ENCODE results near the gene KRT14.
"Not testable (repeated sequence)": the region's sequence is repeated elsewhere in the genome, so short reads cannot be mapped to it uniquely, and the experiment has no call there.

The KRT14 gene

DNA sequence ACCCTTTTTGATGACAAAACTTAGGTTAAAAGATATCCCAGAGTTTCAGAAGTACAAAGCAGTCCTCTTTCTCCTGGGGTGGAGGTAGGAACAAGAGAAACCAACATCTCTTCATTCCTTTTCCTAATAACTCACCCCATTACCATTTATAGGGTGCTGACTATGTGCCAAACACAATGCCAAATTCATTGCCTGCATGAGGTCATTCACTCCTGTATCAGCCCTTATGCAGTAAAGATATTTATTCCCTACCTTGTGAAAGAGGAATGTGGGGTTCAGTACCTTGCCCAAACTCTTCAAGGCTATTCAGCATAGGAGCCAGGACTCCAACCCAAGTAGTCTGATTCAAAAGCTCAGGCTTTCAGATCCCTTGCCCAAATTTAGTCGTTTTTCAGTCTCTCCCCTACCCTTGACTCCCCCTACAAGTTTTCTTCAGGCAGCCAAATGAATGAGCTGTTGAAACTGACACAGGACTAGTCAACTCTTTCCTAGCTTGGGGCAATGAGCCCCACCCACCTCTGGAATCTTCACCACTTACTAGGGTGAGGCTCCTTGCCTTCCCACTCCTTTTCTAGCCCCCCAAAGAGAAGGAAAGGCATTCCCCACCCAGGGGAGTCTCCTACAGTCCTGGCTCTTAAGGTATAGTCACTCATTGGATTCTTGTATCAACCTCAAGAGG lies 5.9 kb downstream of the KRT14 start:
- no peak for TF ChIP-seq CTCF (conservative IDR thresholded peaks at IDR 0.05; ENCODE audit: low read length)
- DNase-seq (ENCODE audit: low read depth) = no peak
- no peak overlapping the region for H3K4me3 ChIP-seq (ENCODE audit: low read length)

GRCh38 chr17:41580244-41580575 lies 6.5 kb downstream of the KRT14 start:
- TF ChIP-seq CTCF (conservative IDR thresholded peaks at IDR 0.05; ENCODE audit: low read length) = no peak
- no peak overlapping the region for H3K4me3 ChIP-seq (ENCODE audit: low read length)
- no peak for DNase-seq (ENCODE audit: low read depth)

- peak; percentile 49 for DNase-seq (ENCODE audit: low read depth)
- TF ChIP-seq CTCF (conservative IDR thresholded peaks at IDR 0.05; ENCODE audit: low read length) = peak; percentile 73
- no peak overlapping the region for H3K4me3 ChIP-seq (ENCODE audit: low read length)
These were observed 7.0 kb downstream of the KRT14 start for GRCh38 chr17:41579484-41580243.

DNA sequence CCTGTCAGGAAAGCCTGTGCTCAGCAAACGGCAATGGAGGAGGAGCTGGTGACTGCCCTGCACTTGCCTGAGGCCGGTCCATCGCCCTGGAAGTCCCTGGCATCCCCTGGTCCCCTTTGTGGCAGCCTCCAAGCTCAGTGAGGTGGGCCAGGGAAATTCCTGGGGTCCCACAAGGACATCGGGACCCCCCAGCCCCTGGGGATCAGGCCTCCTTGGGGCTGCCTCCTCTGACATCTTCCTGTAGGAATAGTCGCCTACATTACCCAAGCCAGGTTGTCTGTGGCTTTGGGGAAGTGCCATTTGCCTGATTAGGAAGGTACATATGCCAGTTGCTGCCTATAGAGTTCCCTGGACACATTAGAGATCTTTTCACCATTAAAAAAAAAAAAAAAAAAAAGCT lies 7.7 kb downstream of the KRT14 start:
- no peak overlapping the region for H3K4me3 ChIP-seq (ENCODE audit: low read length)

GRCh38 chr17:41578538-41578937 lies 8.2 kb downstream of the KRT14 start:
- DNase-seq (ENCODE audit: low read depth) = no peak
- TF ChIP-seq CTCF (conservative IDR thresholded peaks at IDR 0.05; ENCODE audit: low read length) = no peak
- H3K4me3 ChIP-seq (ENCODE audit: low read length) = no peak overlapping the region

More for the DNA sequence above, 7.7 kb downstream of the KRT14 start:
- DNase-seq (ENCODE audit: low read depth) = no peak
- TF ChIP-seq CTCF (conservative IDR thresholded peaks at IDR 0.05; ENCODE audit: low read length) = no peak

GRCh38 chr17:41576740-41577139 lies 10.0 kb downstream of the KRT14 start:
- not testable (repeated sequence) for DNase-seq (ENCODE audit: low read depth); H3K4me3 ChIP-seq (ENCODE audit: low read length)

DNA sequence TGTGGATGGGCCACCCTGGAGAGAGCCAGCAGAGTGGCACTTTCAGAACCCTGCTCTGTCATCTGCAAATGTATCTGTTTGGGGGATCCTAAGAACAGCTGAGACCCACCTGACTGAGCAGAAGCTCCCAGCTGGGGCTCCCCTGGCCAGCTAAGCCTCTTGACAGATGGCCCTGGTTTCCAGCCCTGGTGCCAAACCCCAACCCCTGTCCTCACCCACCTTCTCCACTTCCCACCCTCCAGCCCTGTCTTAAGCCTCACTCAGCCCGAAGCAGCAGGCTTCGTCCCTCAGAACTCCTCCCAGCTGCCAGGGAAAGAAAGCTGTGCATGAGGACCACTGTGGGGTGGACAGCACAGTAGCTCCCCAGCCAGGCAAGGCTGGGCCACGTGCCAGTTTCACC lies 11.4 kb downstream of the KRT14 start:
- no peak for TF ChIP-seq CTCF (conservative IDR thresholded peaks at IDR 0.05; ENCODE audit: low read length)
- H3K4me3 ChIP-seq (ENCODE audit: low read length) = no peak overlapping the region
- no peak for DNase-seq (ENCODE audit: low read depth)
